Adrenal gland (tissue), 5 donors: ENCODE results near the gene HRC.

Source experiments
- POLR2A ChIP-seq, 2 donors: fragments of 450-650 bp; IDR thresholded peaks; one replicate each; pipeline ENCODE4 v1.6.1; 2017; ENCODE audit warnings: antibody characterized with exemption in 2 of 2, mild to moderate bottlenecking in 2 of 2, moderate library complexity in 1 of 2
- TF ChIP-seq, protein P1 (sequence below), 6 experiments: fragments of 450-650 bp in 4 of 6; fragments of 200-600 bp in 2 of 6; sonication (generic) in 1 of 6; IDR thresholded peaks; 1 replicate in 5 of 6; 2 replicates in 1 of 6; pipeline versions ENCODE4 v1.5.1 to v1.8.0; 2016 to 2021; ENCODE audit warnings: antibody characterized with exemption in 6 of 6, mild to moderate bottlenecking in 2 of 6, moderate library complexity in 1 of 6
- donor health status: DM: no; HTN: no; CAD: no.

DNA sequence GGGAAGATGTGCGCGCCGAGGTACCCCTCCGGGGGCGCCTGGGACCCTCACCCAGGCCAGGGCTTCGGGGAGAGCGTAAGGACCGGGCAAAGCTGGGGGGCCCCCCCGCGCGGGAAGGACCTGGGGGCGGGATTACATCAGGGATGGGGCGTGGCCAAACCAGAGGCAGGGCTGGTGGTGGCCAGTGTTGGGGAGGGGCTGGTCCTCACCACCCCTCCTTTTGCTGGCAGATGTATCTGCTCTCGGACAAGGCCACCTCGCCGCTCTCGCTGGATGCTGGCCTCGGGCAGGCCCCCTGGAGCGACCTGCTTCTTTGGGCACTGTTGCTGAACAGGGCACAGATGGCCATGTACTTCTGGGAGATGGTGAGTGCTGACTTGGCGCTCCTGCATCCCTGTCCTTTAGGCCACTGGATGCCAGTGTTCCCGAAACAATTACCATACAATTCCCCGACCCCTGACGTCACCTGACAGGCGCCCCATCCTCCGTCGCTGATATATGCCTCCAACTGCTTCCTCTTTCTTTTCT lies 27.7 kb upstream of the HRC start:
- TF ChIP-seq, protein P1, sequence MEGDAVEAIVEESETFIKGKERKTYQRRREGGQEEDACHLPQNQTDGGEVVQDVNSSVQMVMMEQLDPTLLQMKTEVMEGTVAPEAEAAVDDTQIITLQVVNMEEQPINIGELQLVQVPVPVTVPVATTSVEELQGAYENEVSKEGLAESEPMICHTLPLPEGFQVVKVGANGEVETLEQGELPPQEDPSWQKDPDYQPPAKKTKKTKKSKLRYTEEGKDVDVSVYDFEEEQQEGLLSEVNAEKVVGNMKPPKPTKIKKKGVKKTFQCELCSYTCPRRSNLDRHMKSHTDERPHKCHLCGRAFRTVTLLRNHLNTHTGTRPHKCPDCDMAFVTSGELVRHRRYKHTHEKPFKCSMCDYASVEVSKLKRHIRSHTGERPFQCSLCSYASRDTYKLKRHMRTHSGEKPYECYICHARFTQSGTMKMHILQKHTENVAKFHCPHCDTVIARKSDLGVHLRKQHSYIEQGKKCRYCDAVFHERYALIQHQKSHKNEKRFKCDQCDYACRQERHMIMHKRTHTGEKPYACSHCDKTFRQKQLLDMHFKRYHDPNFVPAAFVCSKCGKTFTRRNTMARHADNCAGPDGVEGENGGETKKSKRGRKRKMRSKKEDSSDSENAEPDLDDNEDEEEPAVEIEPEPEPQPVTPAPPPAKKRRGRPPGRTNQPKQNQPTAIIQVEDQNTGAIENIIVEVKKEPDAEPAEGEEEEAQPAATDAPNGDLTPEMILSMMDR (IDR thresholded peaks at IDR 0.05): no peak
- TF ChIP-seq POLR2A (IDR thresholded peaks at IDR 0.05): no peak
